Measurements from ENCODE around the gene SF3B1. TPM values are rescaled to one million over a fixed set of nuclear protein-coding genes. Genes with fewer than 3 reads are reported as not detected.

SF3B1 gene
- total RNA-seq, 2 donors from 2014 or later, result 259 to 506 TPM

- no peak for DNase-seq (ENCODE audit: low spot score)
- H3K4me1 ChIP-seq (ENCODE audit: control insufficient read depth in 1 of 2, low read depth in 2 of 2), result no peaks in the 10 kb centered on the region
These were observed 12.0 kb upstream of the SF3B1 start for GRCh38 chr2:197446844-197447243.

GRCh38 chr2:197445746-197446145 is 10.9 kb upstream of the SF3B1 start:
- DNase-seq (ENCODE audit: low spot score), result no peak
- H3K27ac ChIP-seq, result no peak overlapping the region
- H3K4me3 ChIP-seq, result no peak overlapping the region
- H3K9me3 ChIP-seq, result no peaks in the 10 kb centered on the region
- H3K4me1 ChIP-seq (ENCODE audit: control insufficient read depth in 1 of 2, low read depth in 2 of 2), result no peaks in the 10 kb centered on the region
- no peak for TF ChIP-seq CTCF (IDR thresholded peaks at IDR 0.05)
- ATAC-seq (ENCODE audit: insufficient number of reproducible peaks, low FRiP score, low read depth), result no peak
- no peaks in the 10 kb centered on the region for H3K27me3 ChIP-seq (replicated peaks; ENCODE audit: insufficient read depth)
- H3K36me3 ChIP-seq, result no peaks in the 10 kb centered on the region

More at GRCh38 chr2:197446844-197447243, 12.0 kb upstream of the SF3B1 start:
- Histone ChIP-seq H3K27me3 (replicated peaks; ENCODE audit: insufficient read depth) (no peaks in the 10 kb centered on the region), H3K9me3 (no peaks in the 10 kb centered on the region), H3K36me3 (no peaks in the 10 kb centered on the region), H3K27ac (no peak overlapping the region), H3K4me3 (no peak overlapping the region)
- ATAC-seq (ENCODE audit: insufficient number of reproducible peaks, low FRiP score, low read depth), result no peak
- no peak for TF ChIP-seq CTCF (IDR thresholded peaks at IDR 0.05)

GRCh38 chr2:197442857-197443256 is 8.0 kb upstream of the SF3B1 start:
- H3K27me3 ChIP-seq (replicated peaks; ENCODE audit: insufficient read depth), result no peaks in the 10 kb centered on the region
- ATAC-seq (ENCODE audit: insufficient number of reproducible peaks, low FRiP score, low read depth), result no peak
- no peaks in the 10 kb centered on the region for H3K9me3 ChIP-seq
- no peaks in the 10 kb centered on the region for H3K36me3 ChIP-seq
- no peak for TF ChIP-seq CTCF (IDR thresholded peaks at IDR 0.05)
- H3K4me3 ChIP-seq, result no peak overlapping the region
- H3K4me1 ChIP-seq (ENCODE audit: control insufficient read depth in 1 of 2, low read depth in 2 of 2), result no peaks in the 10 kb centered on the region
- no peak overlapping the region for H3K27ac ChIP-seq
- DNase-seq (ENCODE audit: low spot score), result no peak

GRCh38 chr2:197437380-197437779 is 2.6 kb upstream of the SF3B1 start:
- TF ChIP-seq CTCF (IDR thresholded peaks at IDR 0.05), result no peak
- H3K27ac ChIP-seq, result no peak overlapping the region
- H3K9me3 ChIP-seq, result no peaks in the 10 kb centered on the region
- peaks cover 16 to 20% of the 10 kb centered on the region in 2 donors for H3K4me1 ChIP-seq (ENCODE audit: control insufficient read depth in 1 of 2, low read depth in 2 of 2)
- no peak overlapping the region for H3K4me3 ChIP-seq
- no peak for ATAC-seq (ENCODE audit: insufficient number of reproducible peaks, low FRiP score, low read depth)
- no peaks in the 10 kb centered on the region for H3K36me3 ChIP-seq
- DNase-seq (ENCODE audit: low spot score), result no peak
- no peaks in the 10 kb centered on the region for H3K27me3 ChIP-seq (replicated peaks; ENCODE audit: insufficient read depth)

GRCh38 chr2:197435598-197436420 is 981 bp upstream of the SF3B1 start:
- Histone ChIP-seq H3K4me1 (ENCODE audit: control insufficient read depth in 1 of 2, low read depth in 2 of 2) (peaks cover 30 to 34% of the 10 kb centered on the region in 2 donors), H3K36me3 (no peaks in the 10 kb centered on the region), H3K27ac (peak overlapping the region; percentile 98 to 99), H3K27me3 (replicated peaks; ENCODE audit: insufficient read depth) (no peaks in the 10 kb centered on the region), H3K4me3 (peak overlapping the region; percentile 90), H3K9me3 (no peaks in the 10 kb centered on the region)
- ATAC-seq (ENCODE audit: insufficient number of reproducible peaks, low FRiP score, low read depth) (no peak), DNase-seq (ENCODE audit: low spot score) (no peak)
- no peak for TF ChIP-seq CTCF (IDR thresholded peaks at IDR 0.05)

All from thoracic aorta (tissue), 2 donors.